Activated CD8-positive, alpha-beta T cell treated with anti-CD3 and anti-CD28 coated beads for 36 hours (primary cell): ENCODE data around the gene STK32A. TPM values are rescaled to one million over a fixed set of nuclear protein-coding genes. Genes with fewer than 3 reads are reported as not detected.

ENCODE experiments used
- ATAC-seq: fragments of 200-7000 bp; cut with Tn5 transposase; one replicate; pipeline ENCODE4 v1.10.0; 2021; ENCODE audit warnings: mild to moderate bottlenecking, moderate library complexity
- CTCF ChIA-PET: fragments of 350-600 bp; sonication (Branson Sonifier 250); formaldehyde crosslinking; loops from one replicate; lab custom pipeline; 2021; ENCODE audit warnings: antibody characterized with exemption; lab: Charles Lee
- POLR2A ChIA-PET: fragments of 350-600 bp; sonication (Branson Sonifier 250); formaldehyde crosslinking; loops from one replicate; lab custom pipeline; 2021; ENCODE audit warnings: antibody characterized with exemption; lab: Charles Lee
- DNase-seq: peaks from one replicate; pipeline ENCODE4 v3.0.0-alpha.2; 2020
- H3K27ac Mint-ChIP-seq: one replicate; pipeline ENCODE4 v1.8.0; 2021; ENCODE audit warnings: mild to moderate bottlenecking, mixed read lengths
- H3K27me3 Mint-ChIP-seq: one replicate; pipeline ENCODE4 v1.8.0; 2021; ENCODE audit warnings: mixed read lengths
- H3K36me3 Mint-ChIP-seq: one replicate; pipeline ENCODE4 v1.8.0; 2021; ENCODE audit warnings: low read depth, mixed read lengths
- H3K4me1 Mint-ChIP-seq: one replicate; pipeline ENCODE4 v1.8.0; 2021; ENCODE audit warnings: low read depth, mixed read lengths
- H3K4me3 Mint-ChIP-seq: one replicate; pipeline ENCODE4 v1.8.0; 2021; ENCODE audit warnings: mild to moderate bottlenecking, moderate library complexity, mixed read lengths
- H3K9me3 Mint-ChIP-seq: one replicate; pipeline ENCODE4 v1.8.0; 2021; ENCODE audit warnings: mixed read lengths
- CTCF ChIP-seq: fragments of 200-600 bp; IDR thresholded peaks from one replicate; pipeline ENCODE4 v1.8.0; 2022; ENCODE audit warnings: antibody characterized with exemption, mild to moderate bottlenecking
- intact Hi-C: fragments of 100-400 bp; cut with micrococcal nuclease; formaldehyde crosslinking; loops from one replicate; pipeline ENCODE4 v1.10.0; 2022
- total RNA-seq, 2 experiments: library from RNA; stranded (reverse); gene quantifications; one replicate each; pipeline ENCODE4 v1.2.3, GENCODE V29; 2021

The STK32A gene
- total RNA-seq, 2 experiments from 2014 or later, result not detected

GRCh38 chr5:147348046-147348445, 113.2 kb downstream of the STK32A start:
- no peak for TF ChIP-seq CTCF
- ChIA-PET POLR2A (no interaction called here), CTCF (no interaction called here)
- Mint-ChIP-seq H3K9me3 (no peaks in the 10 kb centered on the region), H3K27me3 (no peaks in the 10 kb centered on the region), H3K36me3 (no peaks in the 10 kb centered on the region), H3K4me3 (no peak overlapping the region), H3K27ac (no peak overlapping the region), H3K4me1 (no peaks in the 10 kb centered on the region)
- ATAC-seq, result no peak
- DNase-seq, result no peak
- intact Hi-C loops, result no loop called here

GRCh38 chr5:147348451-147348850, 113.6 kb downstream of the STK32A start:
- no peak for TF ChIP-seq CTCF
- H3K36me3 Mint-ChIP-seq, result no peaks in the 10 kb centered on the region
- intact Hi-C loops, result no loop called here
- DNase-seq (no peak), ATAC-seq (no peak)
- ChIA-PET POLR2A (no interaction called here), CTCF (no interaction called here)
- H3K27me3 Mint-ChIP-seq, result no peaks in the 10 kb centered on the region
- H3K27ac Mint-ChIP-seq, result no peak overlapping the region
- no peaks in the 10 kb centered on the region for H3K9me3 Mint-ChIP-seq
- H3K4me1 Mint-ChIP-seq, result no peaks in the 10 kb centered on the region
- no peak overlapping the region for H3K4me3 Mint-ChIP-seq

- no peaks in the 10 kb centered on the region for H3K9me3 Mint-ChIP-seq
- CTCF ChIA-PET, result no interaction called here
- no peaks in the 10 kb centered on the region for H3K36me3 Mint-ChIP-seq
- ATAC-seq (no peak), DNase-seq (no peak)
- POLR2A ChIA-PET, result no interaction called here
- H3K27ac Mint-ChIP-seq, result no peak overlapping the region
- H3K4me3 Mint-ChIP-seq, result no peak overlapping the region
- intact Hi-C loops, result no loop called here
- TF ChIP-seq CTCF, result no peak
- no peaks in the 10 kb centered on the region for H3K4me1 Mint-ChIP-seq
- no peaks in the 10 kb centered on the region for H3K27me3 Mint-ChIP-seq
Measured at GRCh38 chr5:147349241-147349640, 114.4 kb downstream of the STK32A start.

- H3K36me3 Mint-ChIP-seq, result no peaks in the 10 kb centered on the region
- no peak overlapping the region for H3K4me3 Mint-ChIP-seq
- no peaks in the 10 kb centered on the region for H3K4me1 Mint-ChIP-seq
- no peak for ATAC-seq
- ChIA-PET CTCF (no interaction called here), POLR2A (no interaction called here)
- H3K27ac Mint-ChIP-seq, result no peak overlapping the region
- no peak for DNase-seq
- TF ChIP-seq CTCF, result no peak
- H3K9me3 Mint-ChIP-seq, result no peaks in the 10 kb centered on the region
- intact Hi-C loops, result no loop called here
- H3K27me3 Mint-ChIP-seq, result no peaks in the 10 kb centered on the region
Measured at GRCh38 chr5:147359101-147359500, 124.3 kb downstream of the STK32A start.

- no peaks in the 10 kb centered on the region for H3K4me1 Mint-ChIP-seq
- no peaks in the 10 kb centered on the region for H3K27me3 Mint-ChIP-seq
- TF ChIP-seq CTCF, result no peak
- ChIA-PET CTCF (no interaction called here), POLR2A (no interaction called here)
- H3K9me3 Mint-ChIP-seq, result no peaks in the 10 kb centered on the region
- DNase-seq (no peak), ATAC-seq (no peak)
- no peak overlapping the region for H3K4me3 Mint-ChIP-seq
- no peak overlapping the region for H3K27ac Mint-ChIP-seq
- no peaks in the 10 kb centered on the region for H3K36me3 Mint-ChIP-seq
- intact Hi-C loops, result no loop called here
Measured at GRCh38 chr5:147359581-147359980, 124.8 kb downstream of the STK32A start.
